ENCODE results near the gene ZFR2. TPM values are rescaled to one million over a fixed set of nuclear protein-coding genes. Genes with fewer than 3 reads are reported as not detected.

ZFR2 gene
- total and polyA plus RNA-seq, 9 donors = 0.05 to 0.25 (median 0.14) TPM; not detected in 3

DNA sequence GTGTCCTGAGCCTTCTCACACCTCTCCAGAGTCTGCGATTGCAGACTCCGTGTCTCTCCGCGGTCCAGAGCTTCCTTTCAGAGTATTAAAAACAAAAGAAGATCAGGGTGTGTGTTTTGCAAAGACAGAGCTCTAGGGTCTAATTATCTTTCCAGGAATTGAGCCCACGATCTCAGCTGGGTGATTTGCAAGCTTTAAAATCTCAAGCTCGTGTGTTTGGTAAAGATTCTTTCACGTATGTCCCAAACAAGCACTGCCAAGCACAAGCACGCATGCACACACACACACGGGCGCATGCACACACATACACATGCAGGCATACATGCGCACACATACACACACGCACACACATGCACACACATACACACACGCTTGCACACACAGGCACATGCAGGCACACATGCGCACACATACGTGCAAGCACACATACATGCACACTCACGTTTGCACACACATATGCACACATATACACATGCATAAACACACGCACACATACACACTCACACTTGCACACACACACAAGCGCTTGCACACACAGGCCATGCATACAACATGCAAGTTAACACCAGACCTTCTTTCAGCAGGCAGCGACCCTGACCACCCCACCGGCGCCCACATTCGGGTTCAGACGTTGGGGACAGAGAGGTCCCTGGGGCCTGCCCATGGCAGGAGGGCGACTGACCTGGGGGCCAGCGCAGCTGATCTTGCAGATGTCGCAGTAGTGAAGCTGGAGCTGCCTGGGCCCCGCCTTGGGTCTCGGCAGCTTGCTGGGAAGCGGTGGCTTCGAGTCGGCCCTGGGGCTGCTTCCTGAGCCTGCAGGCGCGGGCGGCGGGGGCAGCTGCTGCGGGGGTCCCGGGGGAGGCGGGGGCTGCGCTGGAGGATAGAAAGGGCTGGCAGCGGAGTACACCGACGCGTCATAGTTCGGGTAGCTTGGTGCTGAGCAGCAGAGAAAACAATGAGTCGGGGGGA lies 37.9 kb downstream of the ZFR2 start:
- no peak overlapping the region for H3K4me3 ChIP-seq
- H3K36me3 ChIP-seq = no peaks in the 10 kb centered on the region
- intact Hi-C loops (cut with DNase I) = no loop called here
- no peaks in the 10 kb centered on the region for H3K27me3 ChIP-seq
- H3K4me1 ChIP-seq (ENCODE audit: insufficient read depth) = no peaks in the 10 kb centered on the region
- no peak overlapping the region for H3K27ac ChIP-seq
- H3K9me3 ChIP-seq = no peaks in the 10 kb centered on the region
- WGBS, 3 donors = 44 to 53% (median 51%) methylated on average over 44 to 45 of the region's 45 CpGs
- DNase-seq = no peak
- TF ChIP-seq POLR2A (IDR thresholded peaks at IDR 0.05) (no peak), EP300 (IDR thresholded peaks at IDR 0.05) (no peak)
- TF ChIP-seq, protein P1, sequence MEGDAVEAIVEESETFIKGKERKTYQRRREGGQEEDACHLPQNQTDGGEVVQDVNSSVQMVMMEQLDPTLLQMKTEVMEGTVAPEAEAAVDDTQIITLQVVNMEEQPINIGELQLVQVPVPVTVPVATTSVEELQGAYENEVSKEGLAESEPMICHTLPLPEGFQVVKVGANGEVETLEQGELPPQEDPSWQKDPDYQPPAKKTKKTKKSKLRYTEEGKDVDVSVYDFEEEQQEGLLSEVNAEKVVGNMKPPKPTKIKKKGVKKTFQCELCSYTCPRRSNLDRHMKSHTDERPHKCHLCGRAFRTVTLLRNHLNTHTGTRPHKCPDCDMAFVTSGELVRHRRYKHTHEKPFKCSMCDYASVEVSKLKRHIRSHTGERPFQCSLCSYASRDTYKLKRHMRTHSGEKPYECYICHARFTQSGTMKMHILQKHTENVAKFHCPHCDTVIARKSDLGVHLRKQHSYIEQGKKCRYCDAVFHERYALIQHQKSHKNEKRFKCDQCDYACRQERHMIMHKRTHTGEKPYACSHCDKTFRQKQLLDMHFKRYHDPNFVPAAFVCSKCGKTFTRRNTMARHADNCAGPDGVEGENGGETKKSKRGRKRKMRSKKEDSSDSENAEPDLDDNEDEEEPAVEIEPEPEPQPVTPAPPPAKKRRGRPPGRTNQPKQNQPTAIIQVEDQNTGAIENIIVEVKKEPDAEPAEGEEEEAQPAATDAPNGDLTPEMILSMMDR (IDR thresholded peaks at IDR 0.05) = no peak

DNA sequence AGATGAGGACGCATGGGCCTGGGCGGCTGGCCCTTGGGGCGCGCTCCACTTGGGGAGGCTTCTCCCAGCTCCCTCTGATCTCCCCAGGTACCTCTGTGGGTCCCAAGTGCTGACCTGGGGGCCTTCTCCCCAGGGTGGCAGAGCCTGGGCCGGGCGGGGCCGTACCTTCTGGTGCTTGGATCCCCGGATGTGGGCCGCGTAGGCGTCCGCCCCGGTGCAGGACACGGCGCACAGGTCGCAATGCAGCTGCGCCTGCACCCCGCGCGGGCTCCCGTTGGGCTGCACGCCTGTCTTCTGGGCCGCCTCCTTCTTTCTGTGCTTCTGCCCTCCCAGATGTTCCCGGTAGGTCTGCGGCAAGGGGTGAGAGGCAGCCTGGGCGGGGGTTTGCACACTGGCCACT lies 41.5 kb downstream of the ZFR2 start:
- TF ChIP-seq POLR2A (IDR thresholded peaks at IDR 0.05) = no peak
- TF ChIP-seq EP300 (IDR thresholded peaks at IDR 0.05) = no peak
- TF ChIP-seq, protein P1 (IDR thresholded peaks at IDR 0.05) = no peak
- WGBS, 3 donors = 90 to 96% (median 94%) methylated on average over 26 of the region's 26 CpGs
- Histone ChIP-seq H3K4me1 (ENCODE audit: insufficient read depth) (no peaks in the 10 kb centered on the region), H3K27me3 (no peaks in the 10 kb centered on the region), H3K9me3 (no peaks in the 10 kb centered on the region), H3K36me3 (no peaks in the 10 kb centered on the region), H3K27ac (no peak overlapping the region), H3K4me3 (no peak overlapping the region)
- no peak for DNase-seq
- intact Hi-C loops (cut with DNase I) = no loop called here

DNA sequence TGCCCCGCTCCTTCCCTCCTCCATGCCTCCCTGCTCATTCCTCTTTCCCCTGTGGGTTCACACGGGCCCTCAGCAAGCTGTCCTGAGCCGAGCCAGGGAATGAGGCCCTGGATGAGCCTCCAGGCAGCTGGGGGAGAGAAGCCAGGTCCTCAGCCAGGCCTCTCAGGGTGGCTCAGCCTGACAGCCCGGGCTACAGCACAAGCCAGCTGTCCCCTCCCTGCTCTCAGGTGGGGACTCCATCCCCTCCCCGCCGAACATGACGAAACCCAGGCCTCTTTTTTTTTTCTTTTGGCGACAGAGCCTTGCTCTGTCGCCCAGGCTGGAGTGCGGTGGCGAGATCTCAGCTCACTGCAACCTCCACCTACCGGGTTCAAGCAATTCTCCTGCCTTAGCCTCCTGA lies 42.7 kb downstream of the ZFR2 start:
- no peaks in the 10 kb centered on the region for H3K9me3 ChIP-seq
- peaks cover 2% of the 10 kb centered on the region for H3K4me1 ChIP-seq (ENCODE audit: insufficient read depth)
- H3K36me3 ChIP-seq = no peaks in the 10 kb centered on the region
- no peak overlapping the region for H3K27ac ChIP-seq
- intact Hi-C loops (cut with DNase I) = no loop called here
- no peaks in the 10 kb centered on the region for H3K27me3 ChIP-seq
- TF ChIP-seq, protein P1 (IDR thresholded peaks at IDR 0.05) = no peak
- no peak for TF ChIP-seq POLR2A (IDR thresholded peaks at IDR 0.05)
- TF ChIP-seq EP300 (IDR thresholded peaks at IDR 0.05) = no peak
- no peak for DNase-seq
- H3K4me3 ChIP-seq = no peak overlapping the region
- WGBS, 3 donors = 53 to 62% (median 57%) methylated on average over 12 of the region's 12 CpGs

DNA sequence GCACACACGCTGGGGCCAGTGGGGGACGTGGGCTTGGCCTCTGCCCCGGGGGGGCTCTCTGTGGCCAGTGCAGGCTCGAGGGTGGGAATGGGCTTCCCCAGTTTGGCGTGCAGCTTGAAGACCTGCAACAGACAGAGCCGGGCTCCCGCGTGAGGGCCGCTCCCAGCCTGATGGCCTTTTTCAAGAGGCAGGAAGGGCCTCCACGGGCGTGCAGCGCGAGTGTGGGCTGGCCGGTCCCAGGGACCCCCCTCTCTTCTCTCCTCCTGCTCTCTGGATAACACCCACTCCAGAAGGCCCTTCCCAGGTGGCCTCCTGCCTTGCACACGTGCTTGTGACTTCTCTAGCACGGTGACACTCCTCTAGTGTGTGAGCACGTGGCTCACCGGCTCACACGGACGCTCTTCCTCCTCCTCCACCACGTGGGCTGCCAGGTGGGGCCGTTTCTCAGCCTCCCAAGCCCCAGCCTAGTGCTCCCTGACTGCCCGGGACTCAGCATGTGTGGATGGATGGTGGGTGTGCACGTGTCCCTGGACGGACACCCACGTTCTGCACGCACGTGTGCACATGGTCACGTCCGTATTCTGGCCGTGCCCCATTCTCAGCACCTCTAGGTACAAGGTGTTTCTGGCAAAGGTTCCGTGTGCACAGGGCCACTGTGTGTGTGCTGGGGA lies 43.4 kb downstream of the ZFR2 start:
- Histone ChIP-seq H3K27me3 (no peaks in the 10 kb centered on the region), H3K4me1 (ENCODE audit: insufficient read depth) (peaks cover 2% of the 10 kb centered on the region), H3K27ac (no peak overlapping the region), H3K4me3 (no peak overlapping the region), H3K36me3 (no peaks in the 10 kb centered on the region), H3K9me3 (no peaks in the 10 kb centered on the region)
- DNase-seq = no peak
- TF ChIP-seq POLR2A (IDR thresholded peaks at IDR 0.05) = no peak
- TF ChIP-seq, protein P1 (IDR thresholded peaks at IDR 0.05) = no peak
- intact Hi-C loops (cut with DNase I) = no loop called here
- WGBS, 3 donors = 57 to 68% (median 65%) methylated on average over 32 of the region's 32 CpGs
